A549 (cell line): ENCODE results near the gene UBR7. TPM values are rescaled to one million over a fixed set of nuclear protein-coding genes. Genes with fewer than 3 reads are reported as not detected.

Source experiments
- ATAC-seq, 2 experiments: fragments of 200-7000 bp in 1 of 2; fragments of >200 bp in 1 of 2; cut with Nextera tagmentation in 1 of 2; cut with Tn5 transposase in 1 of 2; 3 replicates each; pipeline versions ENCODE4 v1.8.0 to v1.9.1; 2018 to 2020; ENCODE audit warnings: mild to moderate bottlenecking in 1 of 2, moderate library complexity in 1 of 2
- CTCF ChIA-PET: fragments of 300-600 bp; sonication (Branson Sonifier 250); formaldehyde crosslinking; extraction: SDS; loops from one replicate; lab custom pipeline; 2021; ENCODE audit warnings: antibody characterized with exemption, inconsistent platforms; lab: Yijun Ruan, JAX
- POLR2A ChIA-PET: fragments of 350-600 bp; formaldehyde crosslinking; extraction: SDS; loops from one replicate; lab custom pipeline; 2021; ENCODE audit warnings: antibody characterized with exemption, inconsistent platforms; lab: Yijun Ruan, JAX
- DNase-seq, 2 experiments: peaks; one replicate each; pipeline versions ENCODE4 v3.0.0 to v3.0.0-alpha.2; 2011 to 2016; ENCODE audit warnings: low read depth in 1 of 2, low spot score in 1 of 2
- FAIRE-seq: peaks from 2 replicates; lab custom pipeline; 2011; peaks lifted over from hg19 to GRCh38; lab: Jason Lieb, UNC
- H3K27ac ChIP-seq, 2 experiments: fragments of >200 bp; sonication (Bioruptor Twin); formaldehyde crosslinking; 3 replicates each; pipeline ENCODE4 v1.5.1; 2016 to 2017
- H3K4me1 ChIP-seq: fragments of >200 bp; sonication (Bioruptor Twin); formaldehyde crosslinking; 3 replicates; pipeline ENCODE4 v1.6.1; 2016
- H3K4me2 ChIP-seq: fragments of >200 bp; sonication (Bioruptor Twin); formaldehyde crosslinking; 3 replicates; pipeline ENCODE4 v1.6.1; 2016
- H3K4me3 ChIP-seq: fragments of >200 bp; sonication (Bioruptor Twin); formaldehyde crosslinking; 3 replicates; pipeline ENCODE4 v1.5.1; 2016
- H3K9me3 ChIP-seq: fragments of >200 bp; sonication (Bioruptor Twin); formaldehyde crosslinking; 3 replicates; pipeline ENCODE4 v1.6.1; 2016
- CBX8 ChIP-seq: fragments of 200-600 bp; sonication (generic); IDR thresholded peaks from 2 replicates; pipeline ENCODE4 v1.6.1; 2016
- CEBPB ChIP-seq, 2 experiments: fragments of >200 bp in 1 of 2; sonication (Bioruptor Twin) in 1 of 2; formaldehyde crosslinking in 1 of 2; IDR thresholded peaks; 2 replicates each; pipeline ENCODE4 v1.6.1; 2012 to 2016
- CHD4 ChIP-seq: fragments of 200-600 bp; sonication (generic); IDR thresholded peaks from 2 replicates; pipeline ENCODE4 v1.6.1; 2016; ENCODE audit warnings: antibody characterized with exemption, mild to moderate bottlenecking, borderline replicate concordance
- EHF ChIP-seq: fragments of 250-450 bp; sonication (Bioruptor Pico); IDR thresholded peaks from 2 replicates; pipeline ENCODE4 v1.5.0; 2020; ENCODE audit warnings: mild to moderate bottlenecking
- EP300 ChIP-seq, 2 experiments: fragments of >200 bp; sonication (Bioruptor Twin); formaldehyde crosslinking; IDR thresholded peaks; 2 replicates in 1 of 2; 3 replicates in 1 of 2; pipeline ENCODE4 v1.6.1; 2016 to 2017
- FOSL2 ChIP-seq, 2 experiments: fragments of 450-650 bp in 1 of 2; fragments of >200 bp in 1 of 2; sonication (Bioruptor Twin) in 1 of 2; formaldehyde crosslinking; IDR thresholded peaks; 2 replicates each; pipeline versions ENCODE4 v1.5.0 to v1.6.1; 2016 to 2020; ENCODE audit warnings: mild to moderate bottlenecking in 1 of 2, moderate library complexity in 1 of 2
- FOXS1 ChIP-seq: fragments of 250-450 bp; sonication (Bioruptor Pico); IDR thresholded peaks from 2 replicates; pipeline ENCODE4 v1.5.0; 2020; ENCODE audit warnings: mild to moderate bottlenecking, moderate library complexity
- GATA3 ChIP-seq: IDR thresholded peaks from 2 replicates; pipeline ENCODE4 v1.6.1; 2012; ENCODE audit warnings: borderline replicate concordance
- HDAC2 ChIP-seq: fragments of 200-600 bp; sonication (generic); IDR thresholded peaks from 2 replicates; pipeline ENCODE4 v1.6.1; 2016
- HEYL ChIP-seq: fragments of 250-450 bp; sonication (Bioruptor Pico); IDR thresholded peaks from 2 replicates; pipeline ENCODE4 v1.8.0; 2021; ENCODE audit warnings: mild to moderate bottlenecking, moderate library complexity
- HOXA7 ChIP-seq: fragments of 250-450 bp; sonication (Bioruptor Pico); IDR thresholded peaks from 2 replicates; pipeline ENCODE4 v1.5.0; 2020; ENCODE audit warnings: mild to moderate bottlenecking, moderate library complexity
- HOXB13 ChIP-seq: fragments of 250-450 bp; sonication (Bioruptor Pico); IDR thresholded peaks from 2 replicates; pipeline ENCODE4 v1.5.0; 2020; ENCODE audit warnings: low read depth, mild to moderate bottlenecking, moderate library complexity
- HOXB5 ChIP-seq: fragments of 250-450 bp; sonication (Bioruptor Pico); IDR thresholded peaks from 2 replicates; pipeline ENCODE4 v1.5.0; 2020; ENCODE audit warnings: mild to moderate bottlenecking, moderate library complexity
- JUNB ChIP-seq: fragments of >200 bp; sonication (Bioruptor Twin); formaldehyde crosslinking; IDR thresholded peaks from 2 replicates; pipeline ENCODE4 v1.6.1; 2016
- MAFK ChIP-seq: fragments of 450-650 bp; IDR thresholded peaks from 2 replicates; pipeline ENCODE4 v1.6.1; 2014; ENCODE audit not compliant: partially characterized antibody
- MYC ChIP-seq: IDR thresholded peaks from 2 replicates; pipeline ENCODE4 v1.6.1; 2012; ENCODE audit warnings: mild to moderate bottlenecking, inconsistent platforms, low read length, improper control_type of control experiment, borderline replicate concordance
- NFE2L2 ChIP-seq: fragments of 150-350 bp; conservative IDR thresholded peaks from 2 replicates; pipeline ENCODE4 v1.6.1; 2014; ENCODE audit warnings: low read length
- NPAS2 ChIP-seq: fragments of 250-450 bp; sonication (Bioruptor Pico); IDR thresholded peaks from 2 replicates; pipeline ENCODE4 v1.8.0; 2022; ENCODE audit warnings: mild to moderate bottlenecking, moderate library complexity, borderline replicate concordance
- POLR2AphosphoS2 ChIP-seq: conservative IDR thresholded peaks from 2 replicates; pipeline ENCODE4 v1.6.1; 2012; ENCODE audit warnings: low read length, improper control_type of control experiment, inconsistent platforms
- RAD21 ChIP-seq, 2 experiments: fragments of >200 bp in 1 of 2; sonication (Bioruptor Twin) in 1 of 2; formaldehyde crosslinking in 1 of 2; IDR thresholded peaks in 1 of 2; conservative IDR thresholded peaks in 1 of 2; 2 replicates in 1 of 2; 3 replicates in 1 of 2; pipeline ENCODE4 v1.6.1; 2012 to 2018; ENCODE audit warnings: inconsistent platforms in 1 of 2
- RARB ChIP-seq: fragments of 250-450 bp; sonication (Bioruptor Pico); IDR thresholded peaks from 2 replicates; pipeline ENCODE4 v1.8.0; 2021; ENCODE audit warnings: mild to moderate bottlenecking, moderate library complexity
- RCOR1 ChIP-seq: fragments of 150-350 bp; IDR thresholded peaks from 2 replicates; pipeline ENCODE4 v1.6.1; 2014; ENCODE audit warnings: antibody characterized with exemption, low read length, low read depth
- RFX5 ChIP-seq: fragments of 450-650 bp; IDR thresholded peaks from 2 replicates; pipeline ENCODE4 v1.7.1; 2014; ENCODE audit warnings: antibody characterized with exemption, mild to moderate bottlenecking, moderate library complexity
- SREBF2 ChIP-seq: fragments of 450-650 bp; IDR thresholded peaks from 2 replicates; pipeline ENCODE4 v1.6.1; 2014; ENCODE audit warnings: mild to moderate bottlenecking, moderate library complexity
- TFCP2L1 ChIP-seq: fragments of 250-450 bp; sonication (Bioruptor Pico); IDR thresholded peaks from 2 replicates; pipeline ENCODE4 v1.5.0; 2021; ENCODE audit warnings: mild to moderate bottlenecking
- TP53 ChIP-seq: fragments of 250-450 bp; sonication (Bioruptor Pico); IDR thresholded peaks from 2 replicates; pipeline ENCODE4 v1.5.0; 2021; ENCODE audit warnings: mild to moderate bottlenecking, moderate library complexity
- ZC3H11A ChIP-seq: fragments of 450-650 bp; IDR thresholded peaks from 2 replicates; pipeline ENCODE4 v1.6.1; 2014; ENCODE audit warnings: antibody characterized with exemption, mild to moderate bottlenecking
- ZFP36 ChIP-seq: fragments of 450-650 bp; IDR thresholded peaks from 2 replicates; pipeline ENCODE4 v1.6.1; 2014; ENCODE audit warnings: borderline replicate concordance; ENCODE audit not compliant: partially characterized antibody
- ZNF302 ChIP-seq: fragments of 250-450 bp; sonication (Bioruptor Pico); IDR thresholded peaks from 2 replicates; pipeline ENCODE4 v1.9.0; 2021; ENCODE audit warnings: inconsistent platforms, mild to moderate bottlenecking, moderate library complexity
- ZSCAN20 ChIP-seq: fragments of 250-450 bp; sonication (Bioruptor Pico); IDR thresholded peaks from 2 replicates; pipeline ENCODE4 v1.8.0; 2022; ENCODE audit warnings: mild to moderate bottlenecking, moderate library complexity
- WGBS: methylation state at CpG from one replicate; pipeline ENCODE4 v1.1.6; 2017; ENCODE audit errors: missing lambda C conversion rate; 5-methylcytosine and 5-hydroxymethylcytosine counted together
- polyA plus RNA-seq, 4 experiments: library from polyadenylated mRNA; depleted of rRNA in 3 of 4; stranded (reverse); fragments of >200 nt; fragmentation: RNase III in 1 of 4; extraction: RNeasy Plus Mini Kit Qiagen cat#74134 plus additional on column Dnase treatment in 1 of 4; gene quantifications; 2 replicates in 3 of 4; 3 replicates in 1 of 4; pipeline ENCODE4 v1.2.3, GENCODE V29; 2011 to 2017
- TF ChIP-seq, protein P1 (sequence below): fragments of 150-350 bp; IDR thresholded peaks from 2 replicates; pipeline ENCODE4 v1.6.1; 2014; ENCODE audit warnings: low read depth, mild to moderate bottlenecking, low read length
- TF ChIP-seq, protein P2 (sequence below): IDR thresholded peaks from 2 replicates; pipeline ENCODE4 v1.6.1; 2012; ENCODE audit warnings: low read depth, borderline replicate concordance
- TF ChIP-seq, protein P3 (sequence below): fragments of 450-650 bp; IDR thresholded peaks from 2 replicates; pipeline ENCODE4 v1.6.1; 2014; ENCODE audit warnings: antibody characterized with exemption
- TF ChIP-seq, protein P4 (sequence below): fragments of >200 bp; sonication (Bioruptor Twin); formaldehyde crosslinking; IDR thresholded peaks from 3 replicates; pipeline ENCODE4 v1.5.1; 2016
- TF ChIP-seq, protein P5 (sequence below): IDR thresholded peaks from 2 replicates; pipeline ENCODE4 v1.6.1; 2012

The UBR7 gene
- polyA plus RNA-seq, 2 of the 4 experiments (the other 2 are of a cell fraction): 37.0 to 40.4 TPM

DNA sequence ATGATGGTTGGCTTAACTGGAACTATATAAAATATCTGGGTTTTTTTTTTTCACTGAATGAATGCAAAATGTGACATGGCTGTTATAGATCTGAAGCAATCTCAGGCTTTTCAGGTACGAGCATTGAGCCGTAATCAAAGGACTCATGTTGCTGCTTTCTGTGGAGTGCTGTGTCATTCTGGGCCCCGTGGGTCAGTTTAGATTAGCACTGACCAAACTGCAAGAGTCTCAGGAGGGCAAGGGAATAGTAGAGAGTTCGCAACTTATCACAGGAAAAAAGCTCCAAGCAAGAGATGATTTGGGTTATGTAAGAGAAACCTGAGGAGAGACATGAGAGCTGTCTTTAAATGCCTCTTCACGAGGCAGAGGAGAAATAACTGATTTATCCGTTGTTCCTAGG, 59.1 kb downstream of the UBR7 start:
- WGBS: 85% methylated on average over 6 of the region's 6 CpGs
- CTCF ChIA-PET: interaction anchor here (0.7 to 0.8 kb wide), 2 partner anchors 10 to 52 kb away, joined by 3 to 5 read pairs; no protein-coding TSS in a partner anchor
- POLR2A ChIA-PET: interaction anchor here (1.7 kb wide), 1 partner anchor 20 kb away, joined by 3 read pairs; no protein-coding TSS in a partner anchor
- Histone ChIP-seq H3K4me2 (no peak overlapping the region), H3K9me3 (no peaks in the 10 kb centered on the region), H3K27ac (0 out of 6 replicates have a peak overlapping the region, but pooled peaks of 1 of the 2 experiments have one; percentile 11), H3K4me3 (no peak overlapping the region), H3K4me1 (peaks cover 38% of the 10 kb centered on the region)
- no peak for DNase-seq
- ATAC-seq: no peak
- TF ChIP-seq ZSCAN20 (CRISPR knock-in tag): no peak
- no peak for TF ChIP-seq EHF (CRISPR knock-in tag)
- no peak for TF ChIP-seq HOXA7 (CRISPR knock-in tag)
- no peak for TF ChIP-seq TFCP2L1 (CRISPR knock-in tag)
- no peak for TF ChIP-seq FOSL2 (IDR thresholded peaks at IDR 0.05)
- TF ChIP-seq FOSL2 (CRISPR knock-in tag; IDR thresholded peaks at IDR 0.05): no peak
- TF ChIP-seq RAD21 (conservative IDR thresholded peaks at IDR 0.05 in 1 of 2, IDR thresholded peaks at IDR 0.05 in 1 of 2): no peak
- TF ChIP-seq ZC3H11A: no peak
- no peak for TF ChIP-seq CBX8
- TF ChIP-seq, protein P1, sequence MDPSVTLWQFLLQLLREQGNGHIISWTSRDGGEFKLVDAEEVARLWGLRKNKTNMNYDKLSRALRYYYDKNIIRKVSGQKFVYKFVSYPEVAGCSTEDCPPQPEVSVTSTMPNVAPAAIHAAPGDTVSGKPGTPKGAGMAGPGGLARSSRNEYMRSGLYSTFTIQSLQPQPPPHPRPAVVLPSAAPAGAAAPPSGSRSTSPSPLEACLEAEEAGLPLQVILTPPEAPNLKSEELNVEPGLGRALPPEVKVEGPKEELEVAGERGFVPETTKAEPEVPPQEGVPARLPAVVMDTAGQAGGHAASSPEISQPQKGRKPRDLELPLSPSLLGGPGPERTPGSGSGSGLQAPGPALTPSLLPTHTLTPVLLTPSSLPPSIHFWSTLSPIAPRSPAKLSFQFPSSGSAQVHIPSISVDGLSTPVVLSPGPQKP: no peak
- no peak for TF ChIP-seq SREBF2
- no peak for TF ChIP-seq NFE2L2
- TF ChIP-seq RCOR1: no peak
- no peak for TF ChIP-seq NPAS2
- TF ChIP-seq EP300 (IDR thresholded peaks at IDR 0.05): no peak
- TF ChIP-seq, protein P2, sequence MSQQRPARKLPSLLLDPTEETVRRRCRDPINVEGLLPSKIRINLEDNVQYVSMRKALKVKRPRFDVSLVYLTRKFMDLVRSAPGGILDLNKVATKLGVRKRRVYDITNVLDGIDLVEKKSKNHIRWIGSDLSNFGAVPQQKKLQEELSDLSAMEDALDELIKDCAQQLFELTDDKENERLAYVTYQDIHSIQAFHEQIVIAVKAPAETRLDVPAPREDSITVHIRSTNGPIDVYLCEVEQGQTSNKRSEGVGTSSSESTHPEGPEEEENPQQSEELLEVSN: no peak
- TF ChIP-seq GATA3: no peak
- TF ChIP-seq TP53 (CRISPR knock-in tag): no peak
- no peak for TF ChIP-seq JUNB
- TF ChIP-seq, protein P3, sequence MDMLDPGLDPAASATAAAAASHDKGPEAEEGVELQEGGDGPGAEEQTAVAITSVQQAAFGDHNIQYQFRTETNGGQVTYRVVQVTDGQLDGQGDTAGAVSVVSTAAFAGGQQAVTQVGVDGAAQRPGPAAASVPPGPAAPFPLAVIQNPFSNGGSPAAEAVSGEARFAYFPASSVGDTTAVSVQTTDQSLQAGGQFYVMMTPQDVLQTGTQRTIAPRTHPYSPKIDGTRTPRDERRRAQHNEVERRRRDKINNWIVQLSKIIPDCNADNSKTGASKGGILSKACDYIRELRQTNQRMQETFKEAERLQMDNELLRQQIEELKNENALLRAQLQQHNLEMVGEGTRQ: no peak
- no peak for FAIRE-seq

DNA sequence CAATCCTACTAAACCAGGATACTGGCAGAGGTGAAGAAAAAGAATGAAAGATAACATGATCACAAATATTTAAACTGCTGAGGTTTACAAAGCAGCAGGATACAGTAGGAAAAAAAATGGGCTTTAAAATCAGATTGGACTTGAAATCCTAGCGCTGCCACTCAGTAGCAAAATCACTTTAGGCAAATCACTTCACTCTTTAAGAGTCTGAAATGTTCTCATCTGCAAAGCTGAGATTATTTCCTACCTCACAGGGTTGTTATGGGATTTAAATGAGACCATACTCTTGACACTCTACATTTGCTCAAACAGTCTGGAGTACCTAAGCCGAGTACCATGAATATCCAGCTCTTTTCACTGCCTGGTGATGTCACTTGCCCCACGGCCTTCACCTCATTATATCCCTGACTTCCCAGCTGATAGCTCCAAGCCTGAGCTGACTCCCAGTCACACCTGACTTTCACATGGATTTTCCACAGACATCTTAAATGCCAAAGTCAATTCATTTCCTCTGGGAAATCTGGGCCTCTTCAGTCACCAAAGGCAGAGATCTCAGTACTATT, 60.2 kb downstream of the UBR7 start:
- ChIA-PET POLR2A (interaction anchor here (1.7 kb wide), 1 partner anchor 19 kb away, joined by 3 read pairs; no protein-coding TSS in a partner anchor), CTCF (interaction anchor here (0.6 to 1.2 kb wide), 4 partner anchors 9 to 869 kb away, joined by 3 read pairs; partner anchors contain the start of genes GON7 and UBR7)
- H3K4me3 ChIP-seq: no peak overlapping the region
- FAIRE-seq: no peak
- DNase-seq: no peak
- ATAC-seq: no peak
- peak overlapping the region in 1 of 2 experiments; percentile 20; a peak in 1 of 6 replicates for H3K27ac ChIP-seq
- H3K4me2 ChIP-seq: peak overlapping the region; percentile 9; the same call in 1 of the 3 replicates
- TF ChIP-seq, protein P4, sequence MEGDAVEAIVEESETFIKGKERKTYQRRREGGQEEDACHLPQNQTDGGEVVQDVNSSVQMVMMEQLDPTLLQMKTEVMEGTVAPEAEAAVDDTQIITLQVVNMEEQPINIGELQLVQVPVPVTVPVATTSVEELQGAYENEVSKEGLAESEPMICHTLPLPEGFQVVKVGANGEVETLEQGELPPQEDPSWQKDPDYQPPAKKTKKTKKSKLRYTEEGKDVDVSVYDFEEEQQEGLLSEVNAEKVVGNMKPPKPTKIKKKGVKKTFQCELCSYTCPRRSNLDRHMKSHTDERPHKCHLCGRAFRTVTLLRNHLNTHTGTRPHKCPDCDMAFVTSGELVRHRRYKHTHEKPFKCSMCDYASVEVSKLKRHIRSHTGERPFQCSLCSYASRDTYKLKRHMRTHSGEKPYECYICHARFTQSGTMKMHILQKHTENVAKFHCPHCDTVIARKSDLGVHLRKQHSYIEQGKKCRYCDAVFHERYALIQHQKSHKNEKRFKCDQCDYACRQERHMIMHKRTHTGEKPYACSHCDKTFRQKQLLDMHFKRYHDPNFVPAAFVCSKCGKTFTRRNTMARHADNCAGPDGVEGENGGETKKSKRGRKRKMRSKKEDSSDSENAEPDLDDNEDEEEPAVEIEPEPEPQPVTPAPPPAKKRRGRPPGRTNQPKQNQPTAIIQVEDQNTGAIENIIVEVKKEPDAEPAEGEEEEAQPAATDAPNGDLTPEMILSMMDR: no peak
- TF ChIP-seq MYC (no peak), ZFP36 (no peak), CEBPB (IDR thresholded peaks at IDR 0.05) (no peak), HDAC2 (no peak), FOXS1 (no peak), HOXB13 (CRISPR knock-in tag) (no peak), ZC3H11A (no peak), CHD4 (no peak), ZNF302 (CRISPR knock-in tag) (no peak), RCOR1 (no peak), POLR2AphosphoS2 (no peak), RARB (CRISPR knock-in tag) (no peak), JUNB (no peak), MAFK (no peak), HEYL (no peak), HOXB5 (CRISPR knock-in tag) (no peak), RFX5 (no peak), RAD21 (conservative IDR thresholded peaks at IDR 0.05 in 1 of 2, IDR thresholded peaks at IDR 0.05 in 1 of 2) (no peak)
- TF ChIP-seq, protein P5, sequence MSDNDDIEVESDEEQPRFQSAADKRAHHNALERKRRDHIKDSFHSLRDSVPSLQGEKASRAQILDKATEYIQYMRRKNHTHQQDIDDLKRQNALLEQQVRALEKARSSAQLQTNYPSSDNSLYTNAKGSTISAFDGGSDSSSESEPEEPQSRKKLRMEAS: no peak
- H3K9me3 ChIP-seq: no peaks in the 10 kb centered on the region
- WGBS: 68% methylated on average over 3 of the region's 3 CpGs
- H3K4me1 ChIP-seq: peaks cover 38% of the 10 kb centered on the region
